WI38 (cell line): ENCODE measurements around the gene MAPT.

Experiments
- H3K4me3 ChIP-seq: 2 replicates; pipeline ENCODE4 v1.5.1; 2011; ENCODE audit warnings: low read depth, mild to moderate bottlenecking, control low read depth, low read length
- TF ChIP-seq, protein P1 (sequence below): IDR thresholded peaks from 2 replicates; pipeline ENCODE4 v1.5.1; 2012; ENCODE audit warnings: low read depth, mild to moderate bottlenecking, control low read depth, low read length

The MAPT gene

DNA sequence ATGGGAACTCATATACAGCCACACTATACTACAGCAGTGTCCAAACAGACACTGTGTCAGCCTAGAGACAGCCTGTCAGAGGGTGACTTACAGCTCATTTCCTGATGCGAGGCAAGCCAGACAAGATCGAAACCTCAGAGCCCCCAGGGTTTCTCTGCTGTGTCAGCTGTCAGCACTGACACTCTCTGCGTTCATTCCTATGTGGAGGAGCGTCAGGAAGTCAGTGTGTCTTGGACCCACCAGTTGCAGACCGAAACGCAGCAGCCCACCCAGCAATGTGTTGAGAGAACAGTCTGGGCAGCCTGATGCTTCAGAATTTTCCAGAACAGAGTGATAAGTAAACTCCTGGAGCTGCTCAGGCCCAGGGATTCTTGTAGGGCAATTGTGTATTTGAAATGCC is 20.6 kb upstream of the MAPT start:
- H3K4me3 ChIP-seq = no peak overlapping the region
- TF ChIP-seq, protein P1, sequence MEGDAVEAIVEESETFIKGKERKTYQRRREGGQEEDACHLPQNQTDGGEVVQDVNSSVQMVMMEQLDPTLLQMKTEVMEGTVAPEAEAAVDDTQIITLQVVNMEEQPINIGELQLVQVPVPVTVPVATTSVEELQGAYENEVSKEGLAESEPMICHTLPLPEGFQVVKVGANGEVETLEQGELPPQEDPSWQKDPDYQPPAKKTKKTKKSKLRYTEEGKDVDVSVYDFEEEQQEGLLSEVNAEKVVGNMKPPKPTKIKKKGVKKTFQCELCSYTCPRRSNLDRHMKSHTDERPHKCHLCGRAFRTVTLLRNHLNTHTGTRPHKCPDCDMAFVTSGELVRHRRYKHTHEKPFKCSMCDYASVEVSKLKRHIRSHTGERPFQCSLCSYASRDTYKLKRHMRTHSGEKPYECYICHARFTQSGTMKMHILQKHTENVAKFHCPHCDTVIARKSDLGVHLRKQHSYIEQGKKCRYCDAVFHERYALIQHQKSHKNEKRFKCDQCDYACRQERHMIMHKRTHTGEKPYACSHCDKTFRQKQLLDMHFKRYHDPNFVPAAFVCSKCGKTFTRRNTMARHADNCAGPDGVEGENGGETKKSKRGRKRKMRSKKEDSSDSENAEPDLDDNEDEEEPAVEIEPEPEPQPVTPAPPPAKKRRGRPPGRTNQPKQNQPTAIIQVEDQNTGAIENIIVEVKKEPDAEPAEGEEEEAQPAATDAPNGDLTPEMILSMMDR = no peak

DNA sequence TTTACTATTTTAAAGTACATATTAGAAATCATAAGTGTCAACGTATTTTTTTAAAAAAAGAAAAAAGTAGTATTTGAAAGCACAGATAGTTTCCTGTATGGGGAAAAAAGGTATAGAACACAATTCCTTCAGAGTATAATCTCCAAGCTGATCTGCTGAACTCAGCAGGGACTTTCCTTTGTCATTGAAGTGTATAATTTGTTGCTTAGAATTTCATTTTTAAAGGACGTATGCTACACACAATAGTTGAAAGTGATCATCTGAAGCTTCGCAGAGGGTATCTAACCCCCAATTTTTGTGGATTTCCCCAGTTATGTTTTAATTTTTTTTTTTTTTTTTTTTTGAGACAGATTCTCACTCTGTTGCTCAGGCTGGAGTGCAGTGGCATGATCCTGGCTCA is 20.2 kb upstream of the MAPT start:
- TF ChIP-seq, protein P1 = no peak
- H3K4me3 ChIP-seq = no peak overlapping the region

DNA sequence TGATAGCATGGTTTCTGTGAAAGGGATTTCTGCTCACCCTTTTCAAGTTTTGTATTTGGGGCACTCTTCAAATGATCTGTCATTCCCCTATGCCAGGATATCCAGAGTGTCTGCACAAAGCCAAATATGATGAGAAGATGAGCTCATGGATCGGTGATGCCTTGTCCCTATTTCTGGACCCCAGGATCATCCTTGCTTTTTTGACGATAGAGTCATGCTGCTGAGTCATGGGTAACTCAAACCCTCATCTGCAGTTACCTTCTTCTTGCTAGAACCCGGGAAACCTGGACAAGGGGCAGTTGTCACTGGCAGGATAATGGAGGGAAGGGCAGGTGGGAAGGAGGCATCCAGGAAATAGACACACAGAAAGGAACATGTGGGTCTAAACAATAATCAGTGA is 17.8 kb upstream of the MAPT start:
- TF ChIP-seq, protein P1 = no peak
- no peak overlapping the region for H3K4me3 ChIP-seq

DNA sequence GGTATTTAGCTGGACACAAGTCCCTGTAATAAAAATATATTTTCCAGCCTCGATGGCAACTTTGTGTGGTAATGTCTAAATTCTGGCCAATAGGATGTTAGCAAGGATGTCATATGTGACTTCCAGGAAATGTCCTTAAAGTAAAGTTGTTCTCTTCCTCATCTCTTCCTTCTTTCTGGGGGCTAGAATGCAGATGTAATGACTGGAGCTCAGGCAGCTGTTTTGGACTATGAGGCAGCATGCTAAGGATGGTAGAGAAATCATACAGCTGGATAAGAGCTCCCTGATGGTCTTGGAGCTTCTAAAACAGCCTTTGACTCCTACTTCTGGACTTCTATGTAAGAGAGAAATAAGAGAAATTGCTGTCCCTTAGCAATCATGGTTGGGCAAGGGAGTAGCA is 16.9 kb upstream of the MAPT start:
- TF ChIP-seq, protein P1 = no peak
- H3K4me3 ChIP-seq = no peak overlapping the region

DNA sequence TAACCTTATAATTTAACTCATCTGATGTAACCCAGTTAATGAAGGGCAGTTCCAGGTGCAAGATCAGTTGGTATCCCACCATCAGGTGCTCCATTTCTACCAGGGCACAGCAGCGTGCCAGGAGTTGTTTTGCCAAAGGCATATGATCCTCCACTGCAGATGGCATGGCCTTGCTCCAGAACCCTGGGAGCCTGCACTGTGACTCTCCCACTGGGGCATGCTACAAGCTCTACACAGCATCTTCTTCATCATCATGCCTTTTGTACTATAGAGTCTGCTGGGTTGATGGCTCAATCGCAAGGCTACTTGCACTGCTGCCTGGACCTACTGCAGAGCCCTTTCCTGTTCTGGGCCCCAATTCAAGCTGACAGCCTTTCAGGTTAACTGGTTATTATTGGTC is 11.3 kb upstream of the MAPT start:
- H3K4me3 ChIP-seq = no peak overlapping the region
- TF ChIP-seq, protein P1 = no peak

DNA sequence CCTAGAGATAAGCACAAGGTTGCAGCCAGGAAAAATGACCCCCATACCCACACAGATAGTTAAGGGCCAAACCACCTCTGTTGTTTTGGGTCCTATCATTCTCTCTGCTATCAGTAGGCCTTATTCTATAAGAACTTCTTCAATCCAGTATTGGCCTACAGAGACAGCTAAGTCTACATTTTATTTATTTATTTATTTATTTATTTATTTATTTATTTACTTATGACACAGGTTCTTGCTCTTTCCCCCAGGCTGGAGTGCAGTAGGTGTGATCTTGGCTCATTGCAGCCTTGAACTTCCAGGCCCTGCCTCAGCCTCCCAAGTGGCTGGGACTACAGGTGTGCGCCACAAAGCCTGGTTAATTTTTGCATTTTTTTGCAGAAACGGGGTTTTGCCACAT is 7.5 kb upstream of the MAPT start:
- H3K4me3 ChIP-seq = no peak overlapping the region
- TF ChIP-seq, protein P1 = no peak

DNA sequence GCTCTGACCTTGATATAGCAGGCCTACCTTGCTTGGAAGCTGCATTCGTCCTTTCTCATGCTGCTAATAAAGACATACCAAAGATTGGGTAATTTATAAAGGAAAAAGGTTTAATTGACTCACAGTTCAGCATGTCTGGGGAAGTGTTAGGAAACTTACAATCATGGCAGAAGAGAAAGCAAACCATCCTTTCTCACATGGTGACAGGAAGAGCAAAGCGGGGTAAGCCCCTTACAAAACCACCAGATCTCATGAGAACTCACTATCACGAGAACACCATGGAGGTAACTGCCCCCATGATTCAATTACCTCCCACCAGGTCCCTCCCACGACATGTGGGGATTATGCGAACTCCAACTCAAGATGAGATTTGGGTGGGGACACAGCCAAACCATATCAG is 6.0 kb upstream of the MAPT start:
- no peak overlapping the region for H3K4me3 ChIP-seq
- TF ChIP-seq, protein P1 = no peak
